Measurements from ENCODE around the gene SLC25A23.

DNA sequence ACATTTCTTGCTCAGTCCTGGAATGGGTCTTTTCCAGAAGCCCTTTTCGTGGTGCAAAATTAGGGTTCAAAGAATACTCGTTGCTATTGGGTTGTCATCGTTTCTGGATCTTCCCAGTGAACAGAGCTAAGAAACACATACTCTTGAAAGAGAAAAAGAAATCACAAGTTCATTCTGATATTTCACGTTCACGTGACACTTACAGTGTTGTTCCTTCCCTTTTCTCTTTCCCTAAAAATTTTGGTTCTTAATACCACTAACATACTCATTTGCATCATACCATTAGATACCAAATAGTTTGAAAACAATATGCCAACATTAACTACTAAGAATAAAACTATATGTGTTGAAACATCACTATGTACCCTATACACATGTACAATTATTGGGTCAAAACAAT is 53.2 kb downstream of the SLC25A23 start:
- TF ChIP-seq EZH2 (IDR thresholded peaks at IDR 0.05; ENCODE audit: borderline replicate concordance, low read depth, low read length, severe bottlenecking): no peak
- TF ChIP-seq, protein P1, sequence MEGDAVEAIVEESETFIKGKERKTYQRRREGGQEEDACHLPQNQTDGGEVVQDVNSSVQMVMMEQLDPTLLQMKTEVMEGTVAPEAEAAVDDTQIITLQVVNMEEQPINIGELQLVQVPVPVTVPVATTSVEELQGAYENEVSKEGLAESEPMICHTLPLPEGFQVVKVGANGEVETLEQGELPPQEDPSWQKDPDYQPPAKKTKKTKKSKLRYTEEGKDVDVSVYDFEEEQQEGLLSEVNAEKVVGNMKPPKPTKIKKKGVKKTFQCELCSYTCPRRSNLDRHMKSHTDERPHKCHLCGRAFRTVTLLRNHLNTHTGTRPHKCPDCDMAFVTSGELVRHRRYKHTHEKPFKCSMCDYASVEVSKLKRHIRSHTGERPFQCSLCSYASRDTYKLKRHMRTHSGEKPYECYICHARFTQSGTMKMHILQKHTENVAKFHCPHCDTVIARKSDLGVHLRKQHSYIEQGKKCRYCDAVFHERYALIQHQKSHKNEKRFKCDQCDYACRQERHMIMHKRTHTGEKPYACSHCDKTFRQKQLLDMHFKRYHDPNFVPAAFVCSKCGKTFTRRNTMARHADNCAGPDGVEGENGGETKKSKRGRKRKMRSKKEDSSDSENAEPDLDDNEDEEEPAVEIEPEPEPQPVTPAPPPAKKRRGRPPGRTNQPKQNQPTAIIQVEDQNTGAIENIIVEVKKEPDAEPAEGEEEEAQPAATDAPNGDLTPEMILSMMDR (IDR thresholded peaks at IDR 0.05; ENCODE audit: borderline replicate concordance, extremely low read depth, low read length, poor library complexity, severe bottlenecking): no peak
